Activated naive CD8-positive, alpha-beta T cell treated with anti-CD3 and anti-CD28 coated beads, Interleukin-2, amount 50 U/mL, for 16 hours (primary cell): ENCODE data around the gene DCP1B.

Source experiments
- DNase-seq: peaks from one replicate; pipeline ENCODE4 v3.0.0-alpha.2; 2020; ENCODE audit warnings: low read depth, low spot score

DCP1B gene

DNA sequence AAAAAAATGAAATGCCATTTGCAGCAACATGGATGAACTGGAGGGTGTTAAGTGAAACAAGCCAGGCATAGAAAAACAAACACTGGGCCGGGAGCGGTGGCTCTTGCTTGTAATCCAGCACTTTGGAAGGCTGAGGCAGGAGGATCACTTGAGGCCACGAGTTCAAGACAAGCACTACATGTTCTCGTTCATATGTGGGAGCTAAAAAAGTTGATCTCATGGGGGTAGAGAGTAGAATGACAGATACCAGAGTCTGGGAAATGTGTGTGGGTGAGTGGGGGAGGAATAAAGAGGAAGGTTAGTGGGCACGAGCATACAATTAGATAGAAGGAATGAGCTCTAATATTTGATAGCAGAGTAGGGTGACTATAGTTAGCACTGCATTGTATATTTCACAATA, 107.3 kb downstream of the DCP1B start:
- DNase-seq, result no peak
